Activated CD4-positive, alpha-beta T cell treated with anti-CD3 and anti-CD28 coated beads for 36 hours (primary cell): ENCODE results near the gene HIPK2. TPM values are rescaled to one million over a fixed set of nuclear protein-coding genes. Genes with fewer than 3 reads are reported as not detected.
A peak's percentile ranks its signal among the peaks of the same experiment; 100 is the strongest.

Experiments used
- ATAC-seq: fragments of 200-7000 bp; cut with Tn5 transposase; one replicate; pipeline ENCODE4 v1.10.0; 2021; ENCODE audit warnings: mild to moderate bottlenecking, moderate library complexity
- CTCF ChIA-PET: fragments of 350-600 bp; sonication (Branson Sonifier 250); formaldehyde crosslinking; loops from one replicate; lab custom pipeline; 2021; ENCODE audit warnings: antibody characterized with exemption; lab: Charles Lee
- POLR2A ChIA-PET: fragments of 350-600 bp; sonication (Branson Sonifier 250); formaldehyde crosslinking; loops from one replicate; lab custom pipeline; 2021; ENCODE audit warnings: antibody characterized with exemption, inconsistent platforms; lab: Charles Lee
- DNase-seq: peaks from one replicate; pipeline ENCODE4 v3.0.0-alpha.2; 2020
- H3K27ac Mint-ChIP-seq: one replicate; pipeline ENCODE4 v1.8.0; 2021; ENCODE audit warnings: mixed read lengths
- H3K27me3 Mint-ChIP-seq: one replicate; pipeline ENCODE4 v1.8.0; 2021; ENCODE audit warnings: mixed read lengths
- H3K36me3 Mint-ChIP-seq: one replicate; pipeline ENCODE4 v1.8.0; 2021; ENCODE audit warnings: low read depth, mixed read lengths
- H3K4me1 Mint-ChIP-seq: one replicate; pipeline ENCODE4 v1.8.0; 2021; ENCODE audit warnings: mixed read lengths
- H3K4me3 Mint-ChIP-seq: one replicate; pipeline ENCODE4 v1.8.0; 2021; ENCODE audit warnings: mild to moderate bottlenecking, moderate library complexity, mixed read lengths
- H3K9me3 Mint-ChIP-seq: one replicate; pipeline ENCODE4 v1.8.0; 2021; ENCODE audit warnings: low read depth, mixed read lengths
- intact Hi-C, 2 experiments: fragments of 100-400 bp; cut with DNase I in 1 of 2; cut with micrococcal nuclease in 1 of 2; formaldehyde crosslinking; loops; one replicate each; pipeline versions ENCODE4 v1.14.2 to v1.15.1; 2022 to 2024; cut with DNase I, micrococcal nuclease
- total RNA-seq, 2 experiments: library from RNA; stranded (reverse); gene quantifications; one replicate each; pipeline ENCODE4 v1.2.3, GENCODE V29; 2021

The HIPK2 gene
- total RNA-seq, 2 experiments from 2014 or later, result 23.9 to 36.2 TPM

- no peak overlapping the region for H3K27ac Mint-ChIP-seq
- no peak for DNase-seq
- H3K4me1 Mint-ChIP-seq, result no peaks in the 10 kb centered on the region
- ChIA-PET POLR2A (no interaction called here), CTCF (interaction anchor here (0.9 to 1.0 kb wide), 2 partner anchors 8 to 72 kb away, joined by 3 to 4 read pairs; no protein-coding TSS in a partner anchor)
- intact Hi-C loops, result no loop called here
- H3K27me3 Mint-ChIP-seq, result no peaks in the 10 kb centered on the region
- H3K9me3 Mint-ChIP-seq, result no peaks in the 10 kb centered on the region
- no peak overlapping the region for H3K4me3 Mint-ChIP-seq
- H3K36me3 Mint-ChIP-seq, result no peaks in the 10 kb centered on the region
- ATAC-seq, result no peak
These were observed 229.3 kb downstream of the HIPK2 start for GRCh38 chr7:139548302-139549028.

- ChIA-PET POLR2A (no interaction called here), CTCF (interaction anchor here (0.6 to 1.0 kb wide), 2 partner anchors 45 to 108 kb away, joined by 4 read pairs; no protein-coding TSS in a partner anchor)
- Mint-ChIP-seq H3K9me3 (no peaks in the 10 kb centered on the region), H3K27ac (no peak overlapping the region), H3K4me1 (no peaks in the 10 kb centered on the region), H3K4me3 (no peak overlapping the region), H3K27me3 (no peaks in the 10 kb centered on the region), H3K36me3 (no peaks in the 10 kb centered on the region)
- DNase-seq, result no peak
- intact Hi-C loops, result no loop called here
- ATAC-seq, result no peak
These were observed 233.2 kb downstream of the HIPK2 start for GRCh38 chr7:139544645-139545044.

DNA sequence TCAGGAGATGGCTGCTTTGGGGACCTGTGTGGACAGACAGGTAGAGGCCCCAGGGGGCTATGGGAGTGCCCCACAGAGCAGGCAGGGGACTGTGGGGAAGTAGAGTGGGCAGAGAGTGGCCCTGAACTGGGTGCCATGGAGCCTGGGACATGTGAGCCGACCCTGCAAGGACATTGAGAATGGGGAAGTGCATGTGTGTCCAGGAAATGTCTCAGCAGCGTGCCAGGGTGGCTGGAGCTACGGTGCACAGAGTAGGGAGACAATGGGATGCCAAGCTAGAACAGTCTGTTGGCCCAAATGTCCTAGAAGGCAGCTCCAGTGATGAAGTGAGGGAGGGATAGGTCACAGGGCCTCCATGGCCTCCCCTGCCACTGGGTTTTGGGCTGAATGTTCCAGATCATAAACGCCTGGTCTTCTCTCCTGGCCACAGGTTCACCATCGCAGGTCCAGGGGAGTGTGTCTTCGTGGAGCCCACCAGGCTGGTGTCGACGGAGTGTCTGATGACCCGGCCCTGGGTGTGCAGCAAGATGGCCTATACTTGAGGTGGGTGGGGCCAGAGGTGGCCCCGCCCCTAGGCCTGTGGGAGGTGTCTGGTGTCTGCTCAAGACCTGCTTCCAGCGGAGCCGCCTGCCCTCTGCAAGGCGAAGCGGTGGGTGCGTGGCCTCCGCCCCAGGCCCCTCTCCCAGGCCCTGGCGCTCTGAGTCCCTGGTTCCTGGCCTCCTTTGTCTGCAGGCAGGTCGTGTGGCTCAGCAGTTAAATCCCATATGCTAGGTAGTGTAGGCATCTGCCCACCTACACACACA is 233.8 kb downstream of the HIPK2 start:
- ATAC-seq (no peak), DNase-seq (peak; percentile 29)
- Mint-ChIP-seq H3K4me1 (no peaks in the 10 kb centered on the region), H3K36me3 (no peaks in the 10 kb centered on the region), H3K27ac (no peak overlapping the region), H3K9me3 (no peaks in the 10 kb centered on the region), H3K27me3 (no peaks in the 10 kb centered on the region), H3K4me3 (no peak overlapping the region)
- CTCF ChIA-PET, result interaction anchor here (0.5 kb wide), 1 partner anchor 21 kb away, joined by 3 read pairs; no protein-coding TSS in a partner anchor
- POLR2A ChIA-PET, result no interaction called here
- intact Hi-C loops, result no loop called here

DNA sequence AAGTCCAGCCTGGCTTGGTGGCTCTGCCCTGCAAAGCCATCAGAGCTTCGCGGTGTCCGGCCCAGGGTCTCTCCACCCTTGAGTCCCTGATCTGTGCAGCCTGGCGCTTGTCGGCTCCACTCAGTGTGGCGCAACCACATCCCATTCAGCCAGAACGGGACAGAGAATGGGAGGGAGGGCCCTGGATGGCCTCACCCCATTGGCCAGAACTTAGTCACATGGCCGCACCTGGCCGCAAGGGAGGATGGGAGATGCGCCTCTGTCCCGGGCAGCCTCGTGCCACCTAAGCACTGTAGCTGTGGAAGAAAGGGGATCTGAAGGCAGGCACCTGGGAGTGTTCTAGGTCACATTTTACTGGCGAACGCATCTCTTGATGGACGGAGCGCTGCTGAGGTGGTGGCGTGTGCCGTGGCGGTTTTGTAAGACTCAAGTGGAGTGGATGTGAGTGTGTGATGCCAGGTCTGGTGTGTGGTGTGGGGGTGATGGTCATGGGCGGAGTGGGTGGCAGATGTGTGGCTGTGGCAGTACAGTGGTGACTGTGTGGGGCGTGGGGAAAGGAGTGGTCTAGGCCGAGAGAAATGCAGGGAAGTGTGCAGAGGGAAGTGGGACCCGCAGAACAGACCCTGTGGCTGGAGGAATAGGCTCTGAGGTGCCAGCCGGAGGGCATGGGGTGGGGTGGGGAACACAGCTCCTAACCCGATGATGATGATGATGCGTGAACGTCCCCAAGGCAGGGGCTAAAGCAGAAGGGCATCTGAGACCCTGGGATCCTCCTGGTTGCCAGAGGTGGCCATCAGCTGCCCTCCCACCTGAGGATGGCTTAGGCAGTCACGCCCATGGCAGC is 235.3 kb downstream of the HIPK2 start:
- ATAC-seq, result no peak
- H3K36me3 Mint-ChIP-seq, result no peaks in the 10 kb centered on the region
- CTCF ChIA-PET, result interaction anchor here (0.8 kb wide), 1 partner anchor 108 kb away, joined by 3 read pairs; no protein-coding TSS in a partner anchor
- intact Hi-C loops, result no loop called here
- no peaks in the 10 kb centered on the region for H3K9me3 Mint-ChIP-seq
- POLR2A ChIA-PET, result no interaction called here
- no peak overlapping the region for H3K27ac Mint-ChIP-seq
- DNase-seq, result no peak
- no peaks in the 10 kb centered on the region for H3K4me1 Mint-ChIP-seq
- no peak overlapping the region for H3K4me3 Mint-ChIP-seq
- no peaks in the 10 kb centered on the region for H3K27me3 Mint-ChIP-seq

GRCh38 chr7:139541600-139542307 is 236.0 kb downstream of the HIPK2 start:
- CTCF ChIA-PET, result interaction anchor here (0.7 to 0.8 kb wide), 2 partner anchors 107 to 763 kb away, joined by 3 read pairs; no protein-coding TSS in a partner anchor
- Mint-ChIP-seq H3K4me1 (no peaks in the 10 kb centered on the region), H3K27me3 (no peaks in the 10 kb centered on the region), H3K4me3 (no peak overlapping the region), H3K9me3 (no peaks in the 10 kb centered on the region), H3K27ac (no peak overlapping the region), H3K36me3 (no peaks in the 10 kb centered on the region)
- no peak for DNase-seq
- ATAC-seq, result no peak
- intact Hi-C loops, result no loop called here
- POLR2A ChIA-PET, result no interaction called here

DNA sequence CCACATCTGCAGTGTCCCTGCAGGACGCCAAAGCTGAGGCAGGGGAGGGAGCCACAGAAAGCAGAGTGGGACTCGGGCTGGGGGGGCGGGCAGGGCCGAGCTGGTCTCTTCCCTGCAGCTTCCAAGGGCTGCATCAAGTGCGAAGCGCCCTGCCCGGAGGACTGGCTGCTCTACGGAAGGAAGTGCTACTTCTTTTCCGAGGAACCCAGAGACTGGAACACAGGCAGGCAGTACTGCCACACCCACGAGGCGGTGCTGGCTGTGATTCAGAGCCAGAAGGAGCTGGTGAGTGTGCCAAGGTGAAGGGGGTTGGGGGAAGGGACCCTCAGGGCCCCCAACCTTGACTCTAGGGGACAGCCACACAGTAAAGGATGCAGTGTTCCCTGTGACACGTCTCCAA is 237.6 kb downstream of the HIPK2 start:
- ATAC-seq (no peak), DNase-seq (no peak)
- no peaks in the 10 kb centered on the region for H3K27me3 Mint-ChIP-seq
- ChIA-PET CTCF (no interaction called here), POLR2A (no interaction called here)
- no peaks in the 10 kb centered on the region for H3K9me3 Mint-ChIP-seq
- H3K4me3 Mint-ChIP-seq, result no peak overlapping the region
- intact Hi-C loops, result no loop called here
- no peak overlapping the region for H3K27ac Mint-ChIP-seq
- H3K4me1 Mint-ChIP-seq, result no peaks in the 10 kb centered on the region
- H3K36me3 Mint-ChIP-seq, result no peaks in the 10 kb centered on the region

DNA sequence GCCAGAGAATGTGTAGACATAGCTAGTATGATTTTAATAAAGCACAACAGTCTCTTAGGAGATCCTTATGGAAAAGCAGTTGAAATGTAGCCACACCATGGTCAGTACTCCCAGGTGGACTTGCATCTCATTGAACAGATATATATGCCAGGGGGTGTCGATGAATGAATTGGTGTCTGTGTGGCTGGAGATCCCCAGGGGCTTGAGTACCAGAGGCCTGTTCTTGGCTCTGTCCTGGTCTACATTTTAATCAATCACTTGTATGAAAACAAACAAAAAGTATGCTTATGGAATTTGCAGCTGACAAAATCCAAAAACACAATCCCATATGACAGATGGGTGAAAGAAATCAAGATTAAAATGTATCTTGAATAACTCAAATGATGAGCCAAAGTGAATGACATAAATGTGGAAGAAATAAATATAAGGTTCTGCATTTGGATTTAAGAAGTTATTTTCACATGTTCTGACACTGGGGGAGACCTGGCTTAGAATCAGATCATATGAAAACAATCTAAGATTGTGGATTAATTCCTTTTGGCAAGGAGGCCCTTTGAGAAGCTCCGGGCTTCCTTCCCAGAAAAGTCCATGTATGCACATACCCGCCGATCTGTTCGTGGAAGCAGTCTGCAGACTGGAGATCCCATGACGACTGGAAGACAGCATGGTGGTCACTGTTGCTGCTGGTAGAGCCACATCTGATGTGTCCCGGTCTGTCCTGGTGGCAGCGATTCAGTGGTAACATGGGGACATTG is 238.7 kb downstream of the HIPK2 start:
- DNase-seq (no peak), ATAC-seq (no peak)
- ChIA-PET POLR2A (no interaction called here), CTCF (no interaction called here)
- H3K4me1 Mint-ChIP-seq, result no peaks in the 10 kb centered on the region
- H3K4me3 Mint-ChIP-seq, result no peak overlapping the region
- no peak overlapping the region for H3K27ac Mint-ChIP-seq
- H3K36me3 Mint-ChIP-seq, result no peaks in the 10 kb centered on the region
- intact Hi-C loops, result no loop called here
- H3K9me3 Mint-ChIP-seq, result no peaks in the 10 kb centered on the region
- no peaks in the 10 kb centered on the region for H3K27me3 Mint-ChIP-seq

GRCh38 chr7:139536152-139536551 is 241.6 kb downstream of the HIPK2 start:
- CTCF ChIA-PET, result no interaction called here
- no peaks in the 10 kb centered on the region for H3K4me1 Mint-ChIP-seq
- no peak overlapping the region for H3K27ac Mint-ChIP-seq
- DNase-seq (no peak), ATAC-seq (no peak)
- H3K36me3 Mint-ChIP-seq, result no peaks in the 10 kb centered on the region
- intact Hi-C loops, result no loop called here
- POLR2A ChIA-PET, result no interaction called here
- H3K27me3 Mint-ChIP-seq, result no peaks in the 10 kb centered on the region
- H3K9me3 Mint-ChIP-seq, result no peaks in the 10 kb centered on the region
- H3K4me3 Mint-ChIP-seq, result no peak overlapping the region

DNA sequence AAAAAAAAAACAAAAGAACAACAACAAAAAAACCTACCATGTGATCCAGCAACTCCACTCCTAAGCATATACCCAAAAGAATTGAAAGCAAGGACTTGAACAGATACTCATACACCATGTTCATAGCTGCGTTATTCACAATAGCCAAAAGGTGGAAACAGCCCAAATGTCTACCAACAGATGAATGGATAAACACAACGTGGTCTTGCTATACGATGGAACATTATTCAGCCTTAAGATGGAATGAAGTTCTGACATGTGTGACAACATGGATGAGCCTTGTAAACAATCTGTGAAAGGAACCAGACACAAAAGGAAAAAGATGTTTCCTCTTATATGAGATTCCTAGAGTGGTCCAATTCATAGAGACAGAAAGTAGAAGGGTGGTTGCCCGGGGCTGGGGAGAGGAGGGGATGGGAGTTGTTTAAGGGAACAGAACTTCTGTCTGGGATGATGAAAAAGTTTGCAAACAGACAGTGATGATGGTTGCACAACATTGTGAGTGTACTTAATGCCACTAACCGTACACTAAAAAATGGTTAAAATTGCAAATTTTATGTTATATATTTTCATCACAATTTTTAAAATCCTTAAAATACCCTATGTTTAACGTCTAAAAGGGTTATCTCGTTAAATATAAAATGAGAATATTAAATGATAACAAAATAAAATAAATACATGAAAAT is 242.7 kb downstream of the HIPK2 start:
- CTCF ChIA-PET, result no interaction called here
- intact Hi-C loops, result no loop called here
- POLR2A ChIA-PET, result no interaction called here
- Mint-ChIP-seq H3K27me3 (no peaks in the 10 kb centered on the region), H3K4me3 (no peak overlapping the region), H3K27ac (no peak overlapping the region), H3K4me1 (no peaks in the 10 kb centered on the region), H3K9me3 (no peaks in the 10 kb centered on the region), H3K36me3 (no peaks in the 10 kb centered on the region)
- DNase-seq (no peak), ATAC-seq (no peak)

GRCh38 chr7:139534096-139534495 is 243.7 kb downstream of the HIPK2 start:
- H3K4me3 Mint-ChIP-seq, result no peak overlapping the region
- no peaks in the 10 kb centered on the region for H3K4me1 Mint-ChIP-seq
- ChIA-PET POLR2A (no interaction called here), CTCF (interaction anchor here (0.7 to 1.0 kb wide), 2 partner anchors 34 to 212 kb away, joined by 3 read pairs; no protein-coding TSS in a partner anchor)
- no peaks in the 10 kb centered on the region for H3K9me3 Mint-ChIP-seq
- intact Hi-C loops, result no loop called here
- no peaks in the 10 kb centered on the region for H3K27me3 Mint-ChIP-seq
- H3K27ac Mint-ChIP-seq, result no peak overlapping the region
- ATAC-seq (no peak), DNase-seq (no peak)
- H3K36me3 Mint-ChIP-seq, result no peaks in the 10 kb centered on the region
